ENCODE data around the gene ZNF622. TPM values are rescaled to one million over a fixed set of nuclear protein-coding genes. Genes with fewer than 3 reads are reported as not detected.
"Not testable (repeated sequence)": the region's sequence is repeated elsewhere in the genome, so short reads cannot be mapped to it uniquely, and the experiment has no call there.

Gene ZNF622
- total RNA-seq, 1 donor from 2014 or later: 65.2 TPM

DNA sequence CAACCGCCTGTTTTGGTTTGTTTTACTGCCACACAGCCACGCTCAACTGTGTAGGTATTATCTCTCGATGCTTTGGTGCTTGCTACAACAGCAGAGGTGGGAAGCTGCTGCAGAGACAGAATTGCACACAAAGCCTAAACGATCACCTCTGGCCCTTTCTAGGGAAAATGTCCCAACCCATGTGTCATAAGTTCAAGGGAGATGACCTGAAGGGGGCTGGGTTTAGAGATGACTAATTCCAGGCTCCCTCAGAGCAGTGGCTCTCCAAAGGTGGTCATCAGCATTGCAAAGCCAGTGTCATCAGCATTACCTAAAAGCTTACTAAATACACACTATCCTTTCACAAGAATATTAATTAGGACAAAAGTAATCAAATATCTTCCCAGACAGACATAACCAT is 10.9 kb downstream of the ZNF622 start:
- no peak for DNase-seq (ENCODE audit: low read depth)
- H3K36me3 ChIP-seq (ENCODE audit: control insufficient read depth, insufficient read depth, low read length): peaks cover 1% of the 10 kb centered on the region
- TF ChIP-seq, protein P1, sequence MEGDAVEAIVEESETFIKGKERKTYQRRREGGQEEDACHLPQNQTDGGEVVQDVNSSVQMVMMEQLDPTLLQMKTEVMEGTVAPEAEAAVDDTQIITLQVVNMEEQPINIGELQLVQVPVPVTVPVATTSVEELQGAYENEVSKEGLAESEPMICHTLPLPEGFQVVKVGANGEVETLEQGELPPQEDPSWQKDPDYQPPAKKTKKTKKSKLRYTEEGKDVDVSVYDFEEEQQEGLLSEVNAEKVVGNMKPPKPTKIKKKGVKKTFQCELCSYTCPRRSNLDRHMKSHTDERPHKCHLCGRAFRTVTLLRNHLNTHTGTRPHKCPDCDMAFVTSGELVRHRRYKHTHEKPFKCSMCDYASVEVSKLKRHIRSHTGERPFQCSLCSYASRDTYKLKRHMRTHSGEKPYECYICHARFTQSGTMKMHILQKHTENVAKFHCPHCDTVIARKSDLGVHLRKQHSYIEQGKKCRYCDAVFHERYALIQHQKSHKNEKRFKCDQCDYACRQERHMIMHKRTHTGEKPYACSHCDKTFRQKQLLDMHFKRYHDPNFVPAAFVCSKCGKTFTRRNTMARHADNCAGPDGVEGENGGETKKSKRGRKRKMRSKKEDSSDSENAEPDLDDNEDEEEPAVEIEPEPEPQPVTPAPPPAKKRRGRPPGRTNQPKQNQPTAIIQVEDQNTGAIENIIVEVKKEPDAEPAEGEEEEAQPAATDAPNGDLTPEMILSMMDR (IDR thresholded peaks at IDR 0.05; ENCODE audit: insufficient read depth, low read length, poor library complexity, severe bottlenecking): no peak
- H3K4me3 ChIP-seq (ENCODE audit: low read depth, low read length): no peak overlapping the region
- H3K27me3 ChIP-seq (ENCODE audit: control insufficient read depth, insufficient read depth, low read length): no peaks in the 10 kb centered on the region

DNA sequence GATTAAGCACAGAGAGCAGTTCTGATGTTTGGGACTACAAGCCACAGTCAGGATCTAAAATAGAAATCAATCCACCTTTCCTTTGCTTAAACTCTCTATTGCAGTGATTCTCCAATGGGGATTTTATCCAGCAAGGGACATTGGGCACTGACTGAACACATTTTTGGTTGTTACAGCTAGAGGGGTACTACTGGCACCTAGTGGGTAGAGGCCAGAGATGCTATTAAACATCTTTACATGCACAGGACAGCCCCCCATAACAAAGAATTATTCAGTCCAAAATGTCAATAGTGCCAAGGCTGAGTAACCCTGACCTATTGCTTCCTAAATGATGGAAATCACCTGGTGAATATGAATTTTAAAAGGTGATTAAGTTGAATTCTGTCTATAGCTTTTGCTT is 12.0 kb downstream of the ZNF622 start:
- H3K36me3 ChIP-seq (ENCODE audit: control insufficient read depth, insufficient read depth, low read length): peaks cover 1% of the 10 kb centered on the region
- no peaks in the 10 kb centered on the region for H3K27me3 ChIP-seq (ENCODE audit: control insufficient read depth, insufficient read depth, low read length)
- no peak overlapping the region for H3K4me3 ChIP-seq (ENCODE audit: low read depth, low read length)
- TF ChIP-seq, protein P1 (IDR thresholded peaks at IDR 0.05; ENCODE audit: insufficient read depth, low read length, poor library complexity, severe bottlenecking): no peak
- no peak for DNase-seq (ENCODE audit: low read depth)

DNA sequence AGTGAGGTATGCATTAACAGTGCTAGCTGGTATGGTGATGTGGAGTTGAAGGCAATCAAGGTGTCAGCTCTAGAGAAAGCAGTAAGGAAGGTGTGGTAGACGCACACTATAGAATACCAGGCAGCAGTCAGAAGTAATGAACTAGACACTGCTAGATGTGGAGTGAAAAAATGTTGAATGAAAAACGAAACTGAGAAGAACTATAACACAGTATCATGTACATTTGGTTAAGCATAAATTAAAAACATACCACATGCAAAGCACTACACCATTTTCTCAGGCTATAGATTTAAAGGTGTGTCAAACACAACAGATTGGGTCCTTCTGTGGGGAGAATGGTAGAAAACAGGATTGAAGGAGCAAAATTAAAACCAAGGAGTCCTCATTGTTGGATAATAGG is 15.4 kb downstream of the ZNF622 start:
- no peaks in the 10 kb centered on the region for H3K27me3 ChIP-seq (ENCODE audit: control insufficient read depth, insufficient read depth, low read length)
- H3K4me3 ChIP-seq (ENCODE audit: low read depth, low read length): no peak overlapping the region
- TF ChIP-seq, protein P1 (IDR thresholded peaks at IDR 0.05; ENCODE audit: insufficient read depth, low read length, poor library complexity, severe bottlenecking): no peak
- H3K36me3 ChIP-seq (ENCODE audit: control insufficient read depth, insufficient read depth, low read length): no peaks in the 10 kb centered on the region
- no peak for DNase-seq (ENCODE audit: low read depth)

DNA sequence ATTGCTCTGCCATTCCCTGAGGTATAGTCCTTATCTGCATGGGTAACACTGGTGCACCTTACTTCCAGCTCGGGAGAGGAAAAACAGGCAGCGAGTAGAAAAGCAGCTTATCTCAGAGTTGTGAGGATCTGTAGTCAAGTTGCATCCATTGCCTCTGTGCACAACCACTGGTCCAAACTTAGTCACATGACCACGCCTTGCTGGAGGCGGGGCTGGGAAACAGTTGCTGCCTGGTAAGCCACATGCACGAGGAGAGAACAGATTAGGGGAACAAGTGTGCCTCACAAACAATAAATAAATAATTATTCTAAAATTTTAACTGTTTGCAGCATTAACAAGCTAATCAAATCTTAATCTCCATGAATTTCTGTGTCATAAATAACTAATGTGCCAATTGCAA is 18.6 kb downstream of the ZNF622 start:
- TF ChIP-seq, protein P1 (IDR thresholded peaks at IDR 0.05; ENCODE audit: insufficient read depth, low read length, poor library complexity, severe bottlenecking): no peak
- H3K36me3 ChIP-seq (ENCODE audit: control insufficient read depth, insufficient read depth, low read length): no peaks in the 10 kb centered on the region
- no peak overlapping the region for H3K4me3 ChIP-seq (ENCODE audit: low read depth, low read length)
- DNase-seq (ENCODE audit: low read depth): no peak
- no peaks in the 10 kb centered on the region for H3K27me3 ChIP-seq (ENCODE audit: control insufficient read depth, insufficient read depth, low read length)

DNA sequence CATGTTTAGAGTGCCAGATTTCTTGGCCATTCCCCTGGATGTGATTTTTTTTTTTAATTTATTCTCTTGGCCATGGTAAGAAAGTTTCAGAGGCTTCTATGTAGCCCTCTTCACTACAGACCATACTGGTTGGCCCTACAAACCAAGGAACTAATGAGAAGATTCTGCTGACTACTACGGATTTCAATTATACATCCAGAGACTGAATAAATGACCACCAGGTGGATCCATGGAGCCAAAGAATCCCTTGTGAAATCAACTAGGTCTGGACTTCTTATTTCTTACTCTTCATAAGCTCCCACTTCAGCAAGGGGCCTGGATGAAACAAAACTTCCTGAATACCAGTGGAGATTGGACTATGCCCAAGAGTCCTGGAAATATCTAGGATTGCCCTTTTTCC is 27.6 kb downstream of the ZNF622 start:
- peaks cover 2% of the 10 kb centered on the region for H3K27me3 ChIP-seq (ENCODE audit: control insufficient read depth, insufficient read depth, low read length)
- TF ChIP-seq, protein P1 (IDR thresholded peaks at IDR 0.05; ENCODE audit: insufficient read depth, low read length, poor library complexity, severe bottlenecking): no peak
- no peaks in the 10 kb centered on the region for H3K36me3 ChIP-seq (ENCODE audit: control insufficient read depth, insufficient read depth, low read length)
- no peak for DNase-seq (ENCODE audit: low read depth)
- no peak overlapping the region for H3K4me3 ChIP-seq (ENCODE audit: low read depth, low read length)

DNA sequence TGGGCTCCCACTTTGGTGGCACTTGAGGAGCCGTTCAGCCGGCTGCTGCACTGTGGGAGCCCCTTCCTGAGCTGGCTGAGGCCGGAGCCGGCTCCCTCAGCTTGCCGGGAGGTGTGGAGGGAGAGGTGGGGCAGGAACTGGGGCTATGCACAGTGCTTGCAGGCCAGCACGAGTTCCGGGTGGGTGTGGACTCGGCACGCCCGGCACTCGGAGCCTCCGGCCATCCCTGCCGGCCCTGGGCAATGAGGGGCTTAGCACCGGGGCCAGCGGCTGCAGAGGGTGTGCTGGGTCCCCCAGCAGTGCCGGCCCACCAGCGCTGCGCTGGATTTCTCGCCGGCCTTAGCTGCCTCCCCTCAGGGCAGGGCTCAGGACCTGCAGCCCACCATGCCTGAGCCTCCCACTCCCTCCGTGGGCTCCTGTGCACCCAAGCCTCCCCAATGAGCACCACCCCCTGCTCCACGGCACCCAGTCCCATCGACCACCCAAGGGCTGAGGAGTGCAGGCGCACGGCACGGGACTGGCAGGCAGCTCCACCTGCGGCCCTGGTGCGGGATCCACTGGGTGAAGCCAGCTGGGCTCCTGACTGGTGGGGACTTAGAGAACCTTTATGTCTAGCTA is 29.4 kb downstream of the ZNF622 start:
- H3K27me3 ChIP-seq (ENCODE audit: control insufficient read depth, insufficient read depth, low read length); H3K36me3 ChIP-seq (ENCODE audit: control insufficient read depth, insufficient read depth, low read length): not testable (repeated sequence)

More for the DNA sequence above, 29.4 kb downstream of the ZNF622 start:
- DNase-seq (ENCODE audit: low read depth); H3K4me3 ChIP-seq (ENCODE audit: low read depth, low read length): not testable (repeated sequence)
